Trophoblast cell (in vitro differentiated cells and primary cell): Measurements from ENCODE around the gene IQSEC1.

Source experiments
- DNase-seq, 2 donors: peaks; one replicate each; pipeline ENCODE4 v3.0.0-alpha.2; 2016
- H2AFZ ChIP-seq: 2 replicates; pipeline ENCODE4 v1.6.1; 2013; ENCODE audit warnings: low read length, moderate library complexity, mild to moderate bottlenecking; ENCODE audit not compliant: insufficient read depth, poor library complexity
- H2AK5ac ChIP-seq: 2 replicates; pipeline ENCODE4 v1.6.1; 2013; ENCODE audit warnings: mild to moderate bottlenecking, low read length
- H2BK120ac ChIP-seq: 2 replicates; pipeline ENCODE4 v1.6.1; 2013; ENCODE audit warnings: low read length, mild to moderate bottlenecking, moderate library complexity; ENCODE audit not compliant: insufficient read depth, poor library complexity
- H2BK12ac ChIP-seq: 2 replicates; pipeline ENCODE4 v1.6.1; 2013; ENCODE audit warnings: mild to moderate bottlenecking, low read length, moderate library complexity
- H2BK5ac ChIP-seq: 2 replicates; pipeline ENCODE4 v1.6.1; 2013; ENCODE audit warnings: low read length, low read depth, moderate library complexity, mild to moderate bottlenecking; ENCODE audit not compliant: poor library complexity
- H3K14ac ChIP-seq: 2 replicates; pipeline ENCODE4 v1.6.1; 2013; ENCODE audit warnings: mild to moderate bottlenecking, low read length
- H3K18ac ChIP-seq: 2 replicates; pipeline ENCODE4 v1.6.1; 2013; ENCODE audit warnings: mild to moderate bottlenecking, low read length
- H3K23ac ChIP-seq: 2 replicates; pipeline ENCODE4 v1.6.1; 2013; ENCODE audit warnings: low read length
- H3K27ac ChIP-seq: 2 replicates; pipeline ENCODE4 v1.5.1; 2013; ENCODE audit warnings: low read depth, mild to moderate bottlenecking, inconsistent platforms, low read length, moderate library complexity
- H3K27me3 ChIP-seq: 2 replicates; pipeline ENCODE4 v1.6.1; 2013; ENCODE audit warnings: inconsistent platforms, mild to moderate bottlenecking, low read length, moderate library complexity; ENCODE audit not compliant: insufficient read depth
- H3K36me3 ChIP-seq, 2 experiments: 1 replicate in 1 of 2; 2 replicates in 1 of 2; pipeline ENCODE4 v1.6.1; 2013; ENCODE audit warnings: low read length in 2 of 2, mild to moderate bottlenecking in 2 of 2, moderate library complexity in 1 of 2; ENCODE audit not compliant: insufficient read depth in 2 of 2, control insufficient read depth in 1 of 2
- H3K4ac ChIP-seq: 2 replicates; pipeline ENCODE4 v1.6.1; 2013; ENCODE audit warnings: low read depth, mild to moderate bottlenecking, low read length, moderate library complexity
- H3K4me1 ChIP-seq, 2 experiments: 1 replicate in 1 of 2; 2 replicates in 1 of 2; pipeline ENCODE4 v1.6.1; 2013; ENCODE audit warnings: low read length in 2 of 2, mild to moderate bottlenecking in 2 of 2, moderate library complexity in 1 of 2; ENCODE audit not compliant: insufficient read depth in 2 of 2, control insufficient read depth in 1 of 2
- H3K4me2 ChIP-seq: 2 replicates; pipeline ENCODE4 v1.6.1; 2013; ENCODE audit warnings: inconsistent platforms, mild to moderate bottlenecking, low read length, moderate library complexity
- H3K4me3 ChIP-seq: 2 replicates; pipeline ENCODE4 v1.5.1; 2013; ENCODE audit warnings: mild to moderate bottlenecking, low read depth, low read length, inconsistent platforms
- H3K79me1 ChIP-seq: one replicate; pipeline ENCODE4 v1.6.1; 2013; ENCODE audit warnings: low read length
- H3K79me2 ChIP-seq: 2 replicates; pipeline ENCODE4 v1.6.1; 2013; ENCODE audit warnings: low read length, mild to moderate bottlenecking; ENCODE audit not compliant: control insufficient read depth, insufficient read depth, poor library complexity
- H3K9ac ChIP-seq: 2 replicates; pipeline ENCODE4 v1.6.1; 2013; ENCODE audit warnings: mild to moderate bottlenecking, low read length
- H3K9me3 ChIP-seq: 2 replicates; pipeline ENCODE4 v1.6.1; 2013; ENCODE audit warnings: low read depth, mild to moderate bottlenecking, control low read depth, inconsistent platforms, low read length; ENCODE audit not compliant: insufficient read depth
- H4K12ac ChIP-seq: 2 replicates; pipeline ENCODE4 v1.6.1; 2013; ENCODE audit warnings: low read depth, mild to moderate bottlenecking, low read length, moderate library complexity
- H4K8ac ChIP-seq: 2 replicates; pipeline ENCODE4 v1.6.1; 2013; ENCODE audit warnings: low read depth, mild to moderate bottlenecking, low read length, moderate library complexity
- H4K91ac ChIP-seq: one replicate; pipeline ENCODE4 v1.6.1; 2013; ENCODE audit warnings: low read depth, mild to moderate bottlenecking, low read length, moderate library complexity
- WGBS: extraction: QIAGEN DNeasy Blood & Tissue Kit; methylation state at CpG from one replicate; pipeline ENCODE4 v1.1.7; 2013; ENCODE audit warnings: missing lambda C conversion rate; ENCODE audit not compliant: insufficient read length, insufficient coverage; ENCODE audit errors: extremely low coverage; 5-methylcytosine and 5-hydroxymethylcytosine counted together

The IQSEC1 gene

GRCh38 chr3:12906141-12906915, 166.9 kb downstream of the IQSEC1 start:
- no peak overlapping the region for H3K4me3 ChIP-seq
- no peak overlapping the region for H3K23ac ChIP-seq
- H3K14ac ChIP-seq: no peak overlapping the region
- H2BK120ac ChIP-seq: no peak overlapping the region
- no peaks in the 10 kb centered on the region for H3K79me1 ChIP-seq
- H3K4me2 ChIP-seq: no peak overlapping the region
- no peak overlapping the region for H2AK5ac ChIP-seq
- H3K18ac ChIP-seq: no peak overlapping the region
- H4K91ac ChIP-seq: no peak overlapping the region
- H4K8ac ChIP-seq: no peak overlapping the region
- H3K79me2 ChIP-seq: no peaks in the 10 kb centered on the region
- H3K4me1 ChIP-seq: no peaks in the 10 kb centered on the region
- H3K27me3 ChIP-seq: no peaks in the 10 kb centered on the region
- peaks cover 6% of the 10 kb centered on the region for H3K9me3 ChIP-seq
- no peak overlapping the region for H2BK5ac ChIP-seq
- H2BK12ac ChIP-seq: no peak overlapping the region
- H3K27ac ChIP-seq: no peak overlapping the region
- H3K4ac ChIP-seq: no peak overlapping the region
- WGBS: no CpG with 5 or more reads among the region's 20 CpGs
- H4K12ac ChIP-seq: no peak overlapping the region
- no peak overlapping the region for H3K9ac ChIP-seq
- DNase-seq: no peak
- peaks cover 76 to 87% of the 10 kb centered on the region in 2 experiments for H3K36me3 ChIP-seq
- H2AFZ ChIP-seq: no peak overlapping the region

GRCh38 chr3:12905316-12906071, 167.7 kb downstream of the IQSEC1 start:
- Histone ChIP-seq H2BK120ac (no peak overlapping the region), H3K27ac (no peak overlapping the region), H2BK12ac (no peak overlapping the region), H3K4me3 (no peak overlapping the region), H2AFZ (no peak overlapping the region), H4K12ac (no peak overlapping the region), H3K36me3 (peaks cover 79 to 88% of the 10 kb centered on the region in 2 experiments), H3K23ac (no peak overlapping the region), H4K8ac (no peak overlapping the region), H2AK5ac (no peak overlapping the region), H3K27me3 (no peaks in the 10 kb centered on the region), H4K91ac (no peak overlapping the region), H3K4me2 (no peak overlapping the region), H3K4me1 (no peaks in the 10 kb centered on the region), H3K9me3 (peaks cover 7% of the 10 kb centered on the region), H3K79me2 (no peaks in the 10 kb centered on the region), H3K14ac (no peak overlapping the region), H2BK5ac (no peak overlapping the region), H3K18ac (no peak overlapping the region), H3K9ac (no peak overlapping the region), H3K79me1 (no peaks in the 10 kb centered on the region), H3K4ac (no peak overlapping the region)
- WGBS: no CpG with 5 or more reads among the region's 21 CpGs
- DNase-seq: peak in 1 of 2 donors; percentile 25

- Histone ChIP-seq H2BK120ac (no peak overlapping the region), H3K4ac (no peak overlapping the region), H3K4me2 (no peak overlapping the region), H2AK5ac (no peak overlapping the region), H3K4me3 (no peak overlapping the region), H3K79me2 (no peaks in the 10 kb centered on the region), H3K9me3 (peaks cover 7% of the 10 kb centered on the region), H2BK12ac (no peak overlapping the region), H3K79me1 (no peaks in the 10 kb centered on the region), H4K12ac (no peak overlapping the region), H3K18ac (no peak overlapping the region), H3K23ac (no peak overlapping the region), H3K27me3 (no peaks in the 10 kb centered on the region), H4K8ac (no peak overlapping the region), H3K27ac (no peak overlapping the region), H2AFZ (no peak overlapping the region), H3K4me1 (no peaks in the 10 kb centered on the region), H3K36me3 (peaks cover 74 to 84% of the 10 kb centered on the region in 2 experiments), H4K91ac (no peak overlapping the region), H3K14ac (no peak overlapping the region), H3K9ac (no peak overlapping the region), H2BK5ac (no peak overlapping the region)
- WGBS: no CpG with 5 or more reads among the region's 7 CpGs
- no peak for DNase-seq
Measured at GRCh38 chr3:12904951-12905315, 168.3 kb downstream of the IQSEC1 start.

DNA sequence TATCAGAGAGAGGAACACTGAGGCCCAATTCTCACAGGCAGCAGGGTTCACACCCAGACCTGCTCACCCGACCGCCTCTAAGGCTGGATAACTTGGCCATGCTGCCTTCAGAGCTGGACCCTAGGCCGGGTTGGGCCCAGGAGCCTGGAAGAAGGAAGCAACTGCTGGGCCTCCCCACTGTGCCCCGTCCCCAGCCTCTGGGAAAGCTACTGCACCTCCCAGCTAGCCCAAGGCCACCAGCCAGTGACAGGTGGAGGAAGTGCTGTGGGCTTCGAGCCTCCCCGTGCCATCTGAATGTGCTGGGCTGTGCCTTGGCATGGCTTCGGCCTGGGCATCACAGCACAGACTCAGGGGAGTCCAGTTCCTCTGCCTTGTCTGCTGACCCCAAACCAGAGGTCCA, 169.3 kb downstream of the IQSEC1 start:
- Histone ChIP-seq H4K12ac (no peak overlapping the region), H2BK120ac (no peak overlapping the region), H2BK12ac (no peak overlapping the region), H3K9me3 (peaks cover 7% of the 10 kb centered on the region), H3K36me3 (peaks cover 70 to 83% of the 10 kb centered on the region in 2 experiments), H4K8ac (no peak overlapping the region), H2AK5ac (no peak overlapping the region), H2AFZ (no peak overlapping the region), H3K4me2 (no peak overlapping the region), H3K4me3 (no peak overlapping the region), H3K4ac (no peak overlapping the region), H3K9ac (no peak overlapping the region), H3K27me3 (no peaks in the 10 kb centered on the region), H3K27ac (no peak overlapping the region), H3K79me1 (no peaks in the 10 kb centered on the region), H3K79me2 (no peaks in the 10 kb centered on the region), H3K4me1 (no peaks in the 10 kb centered on the region), H3K23ac (no peak overlapping the region), H4K91ac (no peak overlapping the region), H3K18ac (no peak overlapping the region), H3K14ac (no peak overlapping the region), H2BK5ac (no peak overlapping the region)
- DNase-seq: no peak
- no CpG with 5 or more reads among the region's 7 CpGs for WGBS
